HG03432 (cell line): ENCODE results near the gene URB1.
"Not testable (repeated sequence)": the region's sequence is repeated elsewhere in the genome, so short reads cannot be mapped to it uniquely, and the experiment has no call there.

Experiments
- ATAC-seq: cut with Tn5 transposase; IDR thresholded peaks from one replicate; pipeline ENCODE4 v1.9.1; 2021; ENCODE audit warnings: mild to moderate bottlenecking, moderate library complexity; ENCODE audit not compliant: unreplicated experiment

The URB1 gene, protein sequence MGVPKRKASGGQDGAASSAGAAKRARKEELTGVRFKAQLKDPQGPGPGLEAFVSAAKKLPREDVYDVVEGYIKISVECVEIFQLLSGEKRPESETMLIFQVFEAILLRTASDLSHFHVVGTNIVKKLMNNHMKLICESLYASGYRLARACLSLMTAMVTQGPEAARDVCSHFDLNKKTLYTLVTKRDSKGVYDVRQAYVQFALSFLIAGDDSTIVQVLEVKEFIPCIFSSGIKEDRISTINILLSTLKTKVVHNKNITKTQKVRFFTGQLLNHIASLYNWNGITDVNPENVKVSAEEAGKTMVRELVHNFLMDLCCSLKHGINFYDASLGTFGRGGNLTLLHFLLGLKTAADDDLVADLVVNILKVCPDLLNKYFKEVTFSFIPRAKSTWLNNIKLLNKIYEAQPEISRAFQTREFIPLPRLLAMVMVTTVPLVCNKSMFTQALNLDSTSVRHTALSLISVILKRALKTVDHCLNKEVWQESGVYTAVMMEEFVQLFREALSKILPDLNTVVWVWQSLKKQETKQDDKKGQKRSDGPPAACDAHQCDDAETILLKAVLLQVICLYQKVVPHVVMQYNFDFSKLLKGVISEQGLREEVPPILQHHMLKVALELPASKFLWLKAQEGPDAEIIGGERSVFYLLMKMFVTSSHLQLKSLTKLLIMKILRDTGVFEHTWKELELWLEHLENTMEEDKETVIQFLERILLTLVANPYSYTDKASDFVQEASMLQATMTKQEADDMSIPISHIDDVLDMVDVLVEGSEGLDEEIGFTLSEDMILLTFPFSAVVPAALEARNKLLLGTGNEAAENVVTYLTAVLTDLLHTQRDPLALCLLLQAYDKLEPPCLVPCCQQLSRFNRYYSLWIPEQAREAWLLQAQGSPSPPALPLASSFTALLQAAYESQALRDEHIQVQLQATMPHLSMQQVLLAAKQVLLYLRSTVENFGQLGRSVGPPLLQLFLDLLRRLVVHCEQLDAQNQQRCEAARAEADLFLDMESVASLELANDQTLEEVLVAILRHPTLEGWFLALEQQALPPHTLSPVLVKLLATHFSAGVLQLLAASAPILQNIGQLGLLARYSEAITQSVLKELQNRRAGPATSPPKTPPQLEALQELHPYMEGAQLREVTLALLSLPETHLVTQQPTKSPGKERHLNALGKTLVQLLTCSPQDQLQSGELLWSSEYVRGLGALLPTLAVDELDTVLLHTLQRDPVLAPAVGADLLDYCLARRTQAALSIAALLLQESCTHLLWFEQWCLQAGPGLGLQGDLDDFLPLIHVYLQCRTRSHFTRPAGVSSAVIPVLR (N-terminal part only)

DNA sequence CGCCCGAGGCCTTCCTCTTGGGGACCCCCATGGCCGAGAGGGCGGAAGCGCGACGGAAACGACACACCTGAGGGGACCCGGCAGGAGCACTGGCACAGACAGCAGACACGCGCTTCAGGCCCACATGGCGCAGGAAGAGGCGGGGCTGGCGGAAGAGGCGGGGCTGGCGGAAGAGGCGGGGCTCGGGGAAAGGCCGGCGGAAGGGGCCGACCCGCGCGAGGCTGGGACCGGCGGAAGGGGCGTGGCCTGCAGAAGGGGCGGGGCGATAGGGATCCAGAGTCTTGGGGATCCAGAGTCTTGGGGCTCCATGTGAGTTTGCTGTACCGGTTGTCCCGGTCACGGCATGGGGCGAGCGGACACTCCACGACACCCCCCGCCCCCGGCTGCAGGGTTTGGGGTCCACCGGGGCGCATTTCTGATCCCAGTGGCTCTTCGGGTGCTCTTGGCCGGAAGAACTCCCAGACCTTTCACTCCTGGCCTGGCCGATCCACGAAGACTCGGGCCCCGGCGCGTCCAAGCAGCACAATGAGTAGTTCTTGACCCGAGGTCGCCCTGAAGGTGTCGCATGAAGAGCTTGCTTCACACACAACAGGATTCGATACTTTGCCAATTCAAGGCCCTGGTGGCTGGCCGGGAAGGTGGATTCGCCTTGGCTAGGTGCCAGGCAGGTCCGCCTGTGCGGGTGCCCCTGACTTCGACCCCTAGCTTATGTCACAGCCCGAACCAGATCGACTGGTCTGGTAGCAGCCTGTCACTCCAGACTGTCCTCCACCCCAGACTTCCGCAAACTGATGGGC is at the start of gene URB1:
Gene URB1, minus strand, starts transcription at position 133 of the 797 bp plus-strand sequence. Its CDS starts 102 bp downstream, at position 31.
- peak; percentile 98 for ATAC-seq

DNA sequence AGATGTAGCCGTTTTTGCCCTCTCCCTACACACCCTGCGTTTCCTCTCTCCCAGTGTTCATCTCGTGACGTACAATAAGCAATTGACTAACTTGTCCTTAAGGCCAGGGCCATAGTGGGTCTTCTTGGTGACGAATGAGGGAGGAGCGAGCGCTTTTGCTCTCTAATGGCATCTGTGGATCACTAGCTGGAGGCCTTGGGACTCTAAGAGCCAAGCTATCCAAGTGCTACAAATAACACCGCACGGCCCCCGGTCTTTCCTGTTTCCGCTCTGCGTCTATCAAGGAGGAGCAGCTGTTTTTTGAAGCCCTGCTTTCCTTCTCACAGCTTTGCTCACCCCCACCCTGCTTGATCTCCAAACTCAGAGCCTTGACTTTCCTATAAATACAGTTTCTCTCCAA is 44.9 kb upstream of the URB1 start:
- ATAC-seq = no peak

DNA sequence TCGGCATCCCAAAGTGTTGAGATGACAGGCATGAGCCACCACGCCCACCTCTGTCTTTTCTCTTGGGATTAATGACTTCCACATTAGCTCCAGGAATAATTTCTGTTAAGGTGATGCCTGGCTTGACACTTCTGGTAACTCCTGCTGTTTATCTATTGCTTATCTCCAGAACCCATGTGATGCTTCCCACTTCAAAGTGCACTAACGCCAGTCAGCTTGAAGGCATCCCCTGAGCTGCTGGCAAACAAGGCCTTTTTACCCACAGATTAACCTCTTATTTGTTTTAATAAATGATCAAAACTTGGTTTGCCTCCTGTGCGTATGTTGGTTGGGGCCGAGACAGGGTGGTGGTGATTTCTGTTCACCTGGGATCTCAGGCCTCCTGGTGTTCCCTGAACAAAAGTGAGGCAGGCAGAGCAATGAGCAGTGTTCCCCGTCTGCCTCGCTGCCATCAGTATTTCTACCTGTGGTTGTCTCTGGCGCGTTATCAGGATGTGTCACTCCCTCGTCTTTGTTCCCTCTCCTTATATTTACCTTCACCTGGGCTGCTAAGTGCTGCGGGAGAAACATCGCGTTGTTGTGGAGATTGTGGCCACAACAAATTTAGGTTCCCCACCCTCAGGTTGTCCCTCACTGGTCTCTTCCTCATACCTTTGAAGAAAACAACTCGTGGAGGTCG is 40.3 kb upstream of the URB1 start:
- not testable (repeated sequence) for ATAC-seq

DNA sequence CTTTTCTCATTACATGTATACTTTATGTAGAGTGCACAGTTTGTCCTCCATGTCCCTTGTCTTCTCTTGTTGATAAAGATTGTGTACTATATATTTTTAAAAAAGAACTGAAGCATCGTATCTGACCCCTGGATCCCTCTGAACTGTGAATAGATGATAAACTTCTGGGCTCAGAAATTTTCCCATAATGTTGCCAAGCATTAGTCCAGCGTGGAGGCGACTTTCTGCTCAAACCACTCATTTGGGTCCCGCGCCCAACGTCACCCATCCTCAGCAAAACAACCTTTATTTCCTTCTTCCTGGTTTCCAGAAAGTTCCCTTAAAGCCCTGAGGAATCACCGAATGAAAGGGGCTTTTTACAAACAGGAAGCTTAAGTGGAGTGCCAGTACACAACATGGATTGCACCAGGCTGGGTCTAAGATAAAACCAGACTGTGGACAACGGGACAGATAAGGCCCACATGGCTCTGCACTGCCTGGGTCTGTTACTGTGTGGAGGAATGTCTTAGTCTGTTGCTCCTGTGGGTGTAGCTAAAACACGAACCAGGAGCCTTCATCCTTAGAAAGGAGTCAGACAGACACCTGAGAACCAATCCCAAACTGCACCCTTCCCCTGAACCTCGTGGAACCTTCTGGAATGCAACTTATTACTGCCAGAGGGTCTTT is 35.3 kb upstream of the URB1 start:
- ATAC-seq = no peak

DNA sequence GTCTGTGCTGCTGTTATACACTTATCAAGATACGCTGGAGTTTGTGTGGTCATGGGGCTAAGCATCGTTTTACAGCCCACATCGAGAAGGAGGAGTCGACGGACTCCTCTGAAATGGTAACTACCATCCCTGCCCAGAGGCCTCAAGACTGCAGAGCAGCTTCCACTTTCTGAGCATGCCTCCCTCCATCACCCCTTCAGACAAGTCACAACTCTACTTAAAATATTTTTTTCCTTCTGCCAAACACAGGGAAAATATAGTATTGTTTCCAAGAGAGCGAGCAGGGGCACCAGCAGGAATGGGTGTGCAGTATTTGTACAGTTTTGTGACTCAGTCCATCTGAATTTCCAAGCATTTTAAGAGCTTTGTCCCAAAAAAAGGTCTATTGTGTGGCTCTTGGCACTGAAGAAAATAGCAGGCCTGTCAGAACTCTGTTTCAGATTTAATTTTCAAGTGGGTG is 33.8 kb upstream of the URB1 start:
- no peak for ATAC-seq

DNA sequence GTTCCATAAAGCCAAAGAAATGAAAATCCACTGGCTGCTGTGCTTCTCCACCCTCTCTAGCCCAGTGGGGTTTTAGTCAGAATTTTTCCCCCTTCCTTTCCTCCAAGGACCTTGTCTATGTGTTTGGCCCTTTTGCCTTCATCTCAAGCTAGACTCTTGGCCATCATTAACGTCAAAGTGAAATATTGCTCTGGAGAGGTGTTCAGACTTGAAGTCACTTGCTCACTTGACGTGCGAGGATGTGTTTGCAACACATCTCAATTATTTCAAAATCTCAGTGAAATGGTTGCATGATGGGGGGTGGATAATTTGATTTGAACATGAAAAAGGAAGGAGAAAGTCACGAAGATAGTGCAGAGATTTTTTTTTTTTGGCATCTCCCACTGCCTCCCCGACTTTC is 33.3 kb upstream of the URB1 start:
- no peak for ATAC-seq

DNA sequence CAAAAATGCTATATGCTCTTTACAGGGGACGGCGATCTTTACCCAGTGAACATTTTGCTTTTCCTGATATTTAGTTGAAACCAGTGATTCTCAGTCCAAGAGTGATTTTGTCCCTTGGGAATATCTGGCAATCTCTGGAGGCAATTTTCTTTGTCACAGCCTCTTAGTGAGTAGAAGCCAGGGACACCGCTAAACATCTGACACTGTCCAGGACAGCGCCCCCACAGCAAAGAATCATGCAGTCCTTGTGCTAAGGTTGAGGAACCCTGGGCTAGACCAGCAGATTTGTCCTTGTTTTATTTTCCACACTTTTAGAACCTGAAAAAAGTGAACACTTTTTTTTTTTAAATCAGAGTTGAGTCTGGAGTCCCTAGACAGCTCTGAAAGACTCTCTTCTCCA is 32.8 kb upstream of the URB1 start:
- no peak for ATAC-seq

DNA sequence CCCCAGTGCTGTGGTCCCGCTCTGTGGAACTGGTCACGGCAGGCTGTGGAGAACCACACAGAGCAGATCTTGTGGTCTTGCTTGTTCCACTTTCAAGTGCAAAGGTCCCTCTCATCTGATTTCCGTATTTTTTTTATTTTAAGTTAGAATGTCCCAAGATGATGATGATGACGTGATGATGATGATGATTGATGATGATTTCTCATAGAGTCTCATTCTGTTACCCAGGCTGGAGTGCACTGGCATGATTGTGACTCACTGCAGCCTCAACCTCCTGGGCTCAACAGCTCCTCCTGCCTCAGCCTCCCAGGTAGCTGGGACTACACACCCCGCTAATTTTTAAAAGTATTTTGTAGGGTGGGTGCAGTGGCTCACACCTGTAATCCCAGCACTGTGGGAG is 31.9 kb upstream of the URB1 start:
- ATAC-seq = no peak

DNA sequence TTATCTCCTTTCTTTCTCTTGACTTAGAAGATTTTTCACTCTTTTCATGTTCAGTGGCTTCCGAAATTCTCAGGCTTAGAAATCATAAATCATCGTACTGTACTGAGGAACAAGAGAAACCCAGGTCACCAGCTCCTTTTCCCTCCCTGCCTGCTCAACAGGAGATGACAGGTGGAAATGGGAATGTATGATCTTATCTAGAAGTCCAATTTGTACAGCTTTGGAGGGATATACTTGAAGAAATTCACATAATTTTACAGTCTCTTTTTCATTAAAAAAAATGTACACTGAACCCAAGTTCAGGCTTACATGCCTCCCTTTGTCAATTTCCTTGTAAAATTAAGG is 31.4 kb upstream of the URB1 start:
- ATAC-seq = no peak

DNA sequence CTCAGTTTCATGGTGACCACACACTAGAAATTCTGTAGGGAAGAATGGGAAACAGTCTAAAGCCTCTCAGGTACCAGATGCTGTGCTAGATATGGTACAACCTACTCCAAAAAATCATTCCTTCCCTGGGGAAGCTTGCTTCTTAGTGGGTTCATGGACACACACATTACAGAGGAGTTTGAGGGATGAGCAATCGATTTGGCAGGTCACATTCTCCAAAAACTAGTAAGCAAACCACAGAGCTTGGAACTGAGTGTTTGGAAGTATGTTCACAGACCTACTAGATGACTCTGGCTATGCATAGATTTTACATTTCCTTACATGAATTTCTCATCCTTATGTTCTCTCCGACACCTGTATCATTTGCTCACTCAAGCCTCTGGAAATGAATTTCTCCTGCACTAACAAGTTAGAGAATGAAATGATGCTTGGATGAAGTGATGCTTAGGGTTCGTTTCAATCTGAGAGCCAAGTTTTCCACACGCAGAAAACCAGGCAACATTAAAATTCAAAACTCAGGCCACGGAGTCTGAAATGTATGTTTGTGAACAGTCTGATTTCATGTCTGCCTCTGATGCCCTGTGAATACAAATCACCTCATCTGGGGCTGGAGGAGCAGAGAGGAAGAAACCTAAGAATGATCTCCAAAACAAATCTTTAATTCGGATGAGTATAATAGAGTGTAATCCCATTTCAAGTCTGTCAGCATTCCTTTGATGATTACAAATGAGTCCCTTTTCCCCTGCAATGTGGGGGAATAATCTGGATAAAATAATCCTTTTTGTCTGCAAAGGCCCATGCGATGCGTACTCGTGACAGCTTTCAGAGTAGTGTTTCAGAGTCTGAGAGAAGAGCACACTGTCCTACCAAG is 30.7 kb upstream of the URB1 start:
- ATAC-seq = no peak

DNA sequence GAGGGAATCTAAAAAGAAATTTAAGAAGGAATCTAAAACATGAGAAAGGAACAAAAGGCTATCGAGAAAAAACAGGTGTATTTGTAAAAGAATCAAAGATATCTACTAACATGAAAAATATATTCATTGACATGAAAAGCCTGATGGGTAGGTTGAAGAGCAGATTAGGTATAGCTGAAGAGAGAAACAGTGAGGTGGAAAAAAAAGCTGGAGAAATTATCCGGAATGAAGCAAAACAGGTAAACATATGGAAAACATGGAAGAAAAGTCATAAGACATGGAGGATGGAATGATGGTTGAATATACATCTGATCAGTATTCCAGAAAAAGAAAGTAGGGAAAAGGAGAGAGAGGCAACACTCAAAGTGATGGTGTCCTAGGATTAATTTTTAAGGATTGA is 29.3 kb upstream of the URB1 start:
- ATAC-seq = no peak

DNA sequence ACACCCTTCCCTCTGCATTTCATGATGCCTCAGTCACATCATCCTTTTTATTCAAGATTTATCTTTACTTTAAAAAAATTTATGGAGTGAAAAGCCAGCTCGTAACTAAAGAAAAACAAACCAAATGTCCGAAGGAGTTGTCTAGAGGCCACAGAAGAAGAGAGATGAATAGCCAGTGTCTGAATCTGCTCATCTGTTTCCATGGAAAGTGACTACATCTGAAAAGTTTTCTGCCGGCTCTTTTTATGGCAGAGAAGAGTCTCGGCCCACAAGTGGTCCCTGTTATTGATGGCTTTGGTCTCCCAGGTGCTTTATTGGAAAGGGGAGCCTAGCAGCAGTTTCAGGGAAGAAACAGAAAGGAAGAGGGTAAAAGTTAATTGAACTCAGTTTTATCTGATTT is 25.3 kb upstream of the URB1 start:
- ATAC-seq = no peak

DNA sequence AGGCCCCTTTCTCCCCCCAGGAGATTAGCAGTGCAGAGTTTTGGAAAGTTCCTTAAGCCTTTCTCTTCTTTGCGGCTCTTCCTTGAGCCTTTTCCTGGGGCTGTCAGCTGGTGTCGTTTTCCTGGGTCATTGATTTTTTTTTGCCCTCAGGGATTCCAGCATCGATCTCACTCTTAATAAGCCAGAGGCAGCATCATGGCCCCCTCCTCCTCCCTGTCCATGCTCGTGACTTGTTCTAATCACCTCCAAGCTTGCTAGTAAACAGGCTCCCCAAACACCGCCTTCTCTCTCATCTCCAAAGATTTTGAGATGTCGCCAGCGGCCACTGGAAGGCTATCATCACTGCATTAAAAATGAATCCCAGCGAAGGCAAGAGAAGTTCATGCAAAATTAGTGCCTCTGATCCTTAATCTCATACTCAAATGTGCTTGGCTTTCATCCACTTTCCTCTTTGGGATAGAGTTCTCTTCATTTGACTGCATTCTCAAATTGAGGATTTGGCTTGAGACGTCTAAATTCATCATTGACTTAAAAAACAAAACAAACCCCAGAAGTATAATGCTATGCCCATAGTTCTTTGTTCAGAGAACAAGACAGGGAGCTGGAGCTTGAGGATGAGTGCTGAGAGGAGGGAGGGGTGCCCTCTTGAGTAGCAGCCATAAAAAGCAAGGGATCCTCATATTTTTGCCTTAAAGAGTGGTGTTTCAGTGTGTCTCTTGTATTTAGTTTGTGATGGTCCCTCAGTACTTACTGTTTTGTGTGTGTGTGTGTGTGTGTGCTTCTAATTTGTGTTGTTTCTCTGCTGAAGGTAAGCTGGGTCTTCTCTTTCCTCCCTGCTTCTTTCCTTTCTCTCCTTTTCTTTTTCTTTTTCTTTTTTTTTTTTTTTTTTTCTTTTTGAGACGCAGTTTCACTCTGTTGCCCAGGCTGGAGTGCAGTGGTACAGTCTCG is 22.9 kb upstream of the URB1 start:
- ATAC-seq = no peak

DNA sequence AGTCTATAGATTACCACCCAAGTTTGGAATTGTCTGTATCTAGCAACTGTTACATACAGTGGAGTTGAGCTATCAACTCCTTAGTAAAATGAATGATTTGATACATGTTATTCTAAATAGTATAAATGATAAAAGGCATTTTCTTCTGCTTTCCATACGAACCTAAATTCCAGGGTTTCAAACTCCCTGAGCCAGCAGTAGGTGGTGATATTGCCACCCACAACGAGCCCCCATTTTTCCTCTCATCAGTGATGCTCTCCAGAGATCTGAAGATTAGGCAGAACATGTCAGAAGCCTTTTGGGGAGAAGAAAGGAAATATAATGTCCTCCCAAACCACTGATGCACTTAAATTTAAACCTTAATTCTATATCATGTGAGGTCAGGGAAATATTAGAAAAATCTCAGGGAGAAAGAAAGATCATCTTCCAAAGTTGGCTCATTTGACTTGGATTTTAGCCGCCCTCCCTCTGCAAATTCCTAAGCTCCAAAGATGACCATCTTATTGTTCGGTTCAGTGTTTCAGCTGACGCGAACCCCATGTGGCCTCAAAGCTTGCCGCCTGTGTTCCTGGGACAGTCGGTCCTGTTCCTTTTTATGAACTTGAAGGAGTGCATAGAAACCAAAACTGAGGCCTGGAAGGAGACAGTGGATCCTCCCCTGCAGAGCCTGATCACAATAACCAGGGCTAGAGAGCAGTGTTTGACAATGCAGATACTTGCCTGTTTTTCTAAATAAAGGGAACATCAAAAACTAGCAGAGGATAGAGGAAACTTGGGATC is 22.0 kb upstream of the URB1 start:
- no peak for ATAC-seq

DNA sequence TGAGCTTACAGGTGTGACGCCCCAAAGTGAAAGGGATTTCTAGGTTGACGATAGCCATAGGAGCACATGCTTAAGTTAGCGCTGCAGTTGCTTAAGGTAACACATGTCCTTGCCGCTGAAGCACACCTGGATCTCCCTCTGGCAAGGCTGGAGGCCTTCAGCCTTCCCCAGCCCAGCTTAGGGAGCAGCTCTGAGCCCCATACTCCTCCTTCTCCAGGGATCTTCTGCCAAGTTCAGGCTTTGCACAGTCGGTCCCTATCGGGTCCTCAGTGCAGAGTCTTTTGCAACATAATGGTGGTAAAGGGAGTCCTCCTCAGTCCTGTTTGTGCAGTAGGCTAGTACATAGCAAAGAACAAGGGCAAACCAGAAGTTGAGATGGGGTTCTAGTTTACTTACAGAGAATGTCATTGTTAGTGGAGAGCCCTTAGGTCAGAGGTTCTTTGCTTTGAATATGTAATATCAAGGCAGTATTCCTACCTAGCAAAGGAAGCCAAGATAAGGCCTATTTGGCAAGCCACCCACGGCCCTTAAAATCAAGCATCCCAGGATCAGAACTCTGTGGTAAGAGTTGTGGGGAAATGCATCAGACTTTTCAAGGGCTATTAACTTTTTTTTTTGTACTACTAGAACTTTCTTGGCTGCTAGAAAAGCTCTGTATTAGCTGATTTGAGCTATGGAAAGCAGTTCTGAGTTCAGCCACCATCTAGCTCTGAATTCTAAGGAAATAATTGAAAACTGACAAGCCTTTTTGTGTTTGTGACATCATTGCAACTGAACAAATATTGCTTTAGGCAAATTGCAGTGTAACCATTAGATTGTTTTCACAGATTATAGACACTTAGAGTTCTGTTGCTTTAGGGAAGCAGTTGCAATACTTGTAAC is 21.1 kb upstream of the URB1 start:
- ATAC-seq = no peak
